ENCODE measurements around the gene YPEL1.
"Not testable (repeated sequence)": the region's sequence is repeated elsewhere in the genome, so short reads cannot be mapped to it uniquely, and the experiment has no call there.

YPEL1 gene

DNA sequence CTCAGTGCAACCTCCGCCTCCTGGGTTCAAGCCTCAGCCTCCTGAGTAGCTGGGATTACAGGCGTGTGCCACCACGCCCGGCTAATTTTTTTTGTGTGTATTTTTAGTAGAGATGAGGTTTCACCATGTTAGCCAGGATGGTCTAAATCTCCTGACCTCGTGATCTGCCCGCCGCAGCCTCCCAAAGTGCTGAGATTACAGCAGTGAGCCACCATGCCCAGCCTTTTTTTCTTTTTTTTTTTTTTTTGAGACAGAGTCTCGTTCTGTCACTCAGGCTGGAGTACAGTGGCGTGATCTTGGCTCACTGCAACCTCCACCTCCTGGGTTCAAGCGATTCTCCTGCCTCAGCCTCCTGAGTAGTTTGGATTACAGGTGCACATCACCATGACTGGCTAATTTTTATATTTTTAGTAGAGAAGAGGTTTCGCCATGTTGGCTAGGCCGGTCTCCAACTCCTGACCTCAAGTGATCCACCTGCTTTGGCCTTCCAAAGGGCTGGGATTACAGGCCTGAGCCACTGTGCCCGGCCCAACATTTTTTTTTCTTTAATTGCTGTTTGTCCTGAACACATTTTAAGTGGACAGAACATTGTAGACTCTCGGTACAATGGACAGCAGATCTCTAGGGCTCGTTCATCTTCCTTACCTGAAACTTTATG, 14.3 kb downstream of the YPEL1 start:
- DNase-seq (ENCODE audit: low spot score) = not testable (repeated sequence)

DNA sequence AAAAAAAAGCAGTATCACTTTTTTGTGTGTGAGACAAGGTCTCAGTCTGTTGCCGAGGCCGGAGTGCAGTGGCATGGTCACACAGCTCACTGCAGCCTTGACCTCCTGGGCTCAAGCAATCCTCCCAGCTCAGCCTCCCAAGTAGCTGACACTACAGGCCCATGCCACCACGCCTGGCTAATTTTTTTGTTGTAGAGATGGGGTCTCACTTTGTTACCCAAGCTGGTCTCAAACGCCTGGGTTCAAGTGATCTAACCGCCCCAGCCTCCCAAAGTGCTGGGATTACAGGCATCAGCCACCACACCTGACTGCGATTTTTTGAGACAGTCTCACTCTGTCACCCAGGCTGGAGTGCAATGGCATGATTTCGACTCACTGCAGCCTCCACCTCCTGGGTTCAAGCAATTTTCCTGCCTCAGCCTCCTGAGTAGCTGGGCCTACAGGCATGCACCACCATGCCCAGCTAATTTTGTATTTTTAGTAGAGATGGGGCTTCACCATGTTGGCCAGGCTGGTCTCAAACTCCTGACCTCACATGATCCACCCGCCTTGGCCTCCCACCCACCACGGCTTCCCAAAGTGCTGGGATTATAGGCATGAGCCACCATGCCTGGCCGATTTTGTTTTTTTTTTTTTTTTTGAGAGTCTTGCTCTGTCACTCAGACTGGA, 15.3 kb downstream of the YPEL1 start:
- not testable (repeated sequence) for DNase-seq (ENCODE audit: low spot score)

DNA sequence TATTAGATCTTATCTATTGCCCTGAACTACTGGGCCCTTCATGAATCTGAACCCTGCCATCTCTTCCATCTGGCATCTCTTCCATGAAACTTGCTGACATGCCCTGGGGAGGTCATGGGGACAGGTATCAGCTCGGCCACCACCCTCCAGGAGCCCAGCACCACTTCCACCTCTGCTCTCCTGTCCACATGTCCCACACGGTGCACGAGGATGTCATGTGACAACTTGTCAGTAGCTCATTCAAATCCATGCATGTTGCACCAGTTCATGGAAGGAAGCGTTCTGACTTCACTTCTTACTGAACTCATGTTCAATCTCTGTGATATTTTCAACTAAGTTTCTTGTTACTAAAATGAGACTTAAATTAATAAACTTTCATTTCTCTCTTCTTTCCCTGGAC, 16.6 kb downstream of the YPEL1 start:
- DNase-seq (ENCODE audit: low spot score) = no peak

- DNase-seq (ENCODE audit: low spot score) = no peak
Observed at GRCh38 chr22:21718499-21718898, 17.1 kb downstream of the YPEL1 start.

- not testable (repeated sequence) for DNase-seq (ENCODE audit: low spot score)
Observed at GRCh38 chr22:21716395-21717122, 19.0 kb downstream of the YPEL1 start.

DNA sequence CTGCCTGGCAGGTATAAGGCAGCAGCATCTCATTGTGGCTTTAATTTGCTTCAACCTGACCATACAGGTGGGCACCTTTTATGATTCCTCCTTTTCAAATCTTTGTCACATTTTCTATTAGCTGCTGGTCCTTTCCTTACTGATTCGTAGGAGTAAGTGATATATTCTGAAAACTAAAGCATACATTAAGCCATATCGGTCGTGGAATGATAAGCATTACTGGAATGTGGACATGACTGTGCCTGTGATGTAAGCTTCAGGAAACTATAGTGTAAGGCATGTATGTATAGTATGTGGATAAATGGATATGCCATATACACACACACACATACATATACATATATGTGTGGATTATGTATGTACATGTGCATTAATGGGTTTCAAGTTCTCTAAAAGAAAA, 20.8 kb downstream of the YPEL1 start:
- DNase-seq (ENCODE audit: low spot score) = no peak

GRCh38 chr22:21714059-21714770, 21.4 kb downstream of the YPEL1 start:
- no peak for DNase-seq (ENCODE audit: low spot score)

DNA sequence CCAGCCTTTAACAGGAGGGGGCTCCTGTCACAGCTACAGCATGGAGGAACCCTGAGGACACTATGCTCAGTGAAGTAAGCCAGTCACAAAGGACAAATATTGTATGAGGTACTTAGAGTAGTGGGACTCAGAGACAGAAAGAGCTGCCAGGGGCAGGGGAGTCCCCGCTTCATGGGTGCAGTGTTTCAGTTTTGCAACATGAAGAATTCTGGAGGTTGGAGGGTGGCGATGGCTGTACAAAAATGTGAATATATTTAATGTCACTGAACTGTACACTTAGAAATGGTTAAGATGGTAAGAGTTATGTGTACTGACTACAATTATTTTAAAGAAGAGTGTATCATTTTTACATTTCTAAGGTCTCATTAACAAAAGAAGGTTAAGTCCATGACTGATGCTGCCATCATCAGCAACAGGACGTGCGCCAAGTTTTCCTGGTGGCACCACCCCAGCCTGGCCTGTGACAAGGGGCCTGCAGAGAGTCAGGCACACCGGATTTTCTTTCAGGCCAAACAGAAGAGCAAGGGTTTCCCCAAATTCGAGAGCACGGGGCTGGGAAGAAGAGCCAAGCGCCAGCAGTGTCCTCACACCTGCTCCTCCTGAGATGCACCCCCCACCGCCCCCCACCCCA, 22.1 kb downstream of the YPEL1 start:
- no peak for DNase-seq (ENCODE audit: low spot score)

- peak; percentile 70 for DNase-seq (ENCODE audit: low spot score)
Observed at GRCh38 chr22:21712751-21713427, 22.7 kb downstream of the YPEL1 start.

DNA sequence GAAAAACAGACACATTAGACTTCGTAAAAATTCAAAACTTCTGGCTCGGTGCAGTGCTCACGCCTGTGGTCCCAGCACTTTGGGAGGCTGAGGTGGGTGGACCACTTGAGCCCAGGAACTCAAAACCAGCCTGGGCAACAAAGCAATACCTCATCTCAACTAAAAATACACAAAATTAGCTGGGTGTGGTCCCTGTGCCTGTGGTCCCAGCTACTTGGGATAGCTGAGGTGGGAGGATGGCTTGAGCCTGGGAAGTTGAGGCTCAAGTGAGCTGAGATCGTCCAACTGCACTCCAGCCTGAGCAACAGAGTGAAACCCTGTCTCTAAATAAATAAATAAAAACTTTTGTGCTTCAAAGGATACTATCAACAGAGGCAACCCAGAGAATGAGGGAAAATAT, 23.7 kb downstream of the YPEL1 start:
- DNase-seq (ENCODE audit: low spot score) = no peak

DNA sequence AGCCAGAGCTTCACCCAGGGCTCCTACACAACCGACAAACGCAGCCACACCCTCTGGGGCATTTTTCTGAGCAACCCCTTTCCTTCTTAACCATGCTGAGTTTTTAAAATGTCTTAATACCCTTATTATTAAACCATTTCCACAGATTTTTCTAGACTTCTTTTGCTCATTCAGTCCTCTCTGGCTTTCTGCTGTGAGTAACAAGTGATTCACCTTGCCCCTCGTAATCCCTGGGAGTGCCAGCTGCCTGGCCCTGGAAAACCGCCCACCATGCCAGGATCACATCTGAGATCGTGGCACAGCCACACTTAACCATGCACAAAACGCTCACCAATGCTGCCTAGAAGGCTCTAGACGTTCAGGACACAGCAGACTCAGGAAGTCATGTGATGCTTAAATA, 25.4 kb downstream of the YPEL1 start:
- DNase-seq (ENCODE audit: low spot score) = no peak

- no peak for DNase-seq (ENCODE audit: low spot score)
Observed at GRCh38 chr22:21709688-21710087, 25.9 kb downstream of the YPEL1 start.

DNA sequence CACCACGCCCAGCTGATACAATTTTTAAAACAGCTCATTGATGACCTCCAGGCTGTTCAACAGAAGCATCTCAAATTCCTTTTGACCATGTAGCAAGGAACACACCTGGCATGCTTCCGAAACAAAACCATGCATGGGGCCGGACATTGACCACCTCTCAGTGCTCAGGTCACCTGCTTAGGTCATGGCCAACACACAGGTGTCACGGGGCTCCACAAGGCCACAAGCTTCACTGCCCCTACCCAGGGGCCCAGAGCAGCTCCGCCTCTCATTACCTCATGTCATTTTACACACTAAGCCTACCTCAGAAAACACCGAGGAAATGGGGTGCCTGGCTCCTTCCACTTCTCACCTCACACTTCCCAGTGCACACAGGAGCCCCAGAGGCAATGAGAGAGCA, 26.6 kb downstream of the YPEL1 start:
- no peak for DNase-seq (ENCODE audit: low spot score)

DNA sequence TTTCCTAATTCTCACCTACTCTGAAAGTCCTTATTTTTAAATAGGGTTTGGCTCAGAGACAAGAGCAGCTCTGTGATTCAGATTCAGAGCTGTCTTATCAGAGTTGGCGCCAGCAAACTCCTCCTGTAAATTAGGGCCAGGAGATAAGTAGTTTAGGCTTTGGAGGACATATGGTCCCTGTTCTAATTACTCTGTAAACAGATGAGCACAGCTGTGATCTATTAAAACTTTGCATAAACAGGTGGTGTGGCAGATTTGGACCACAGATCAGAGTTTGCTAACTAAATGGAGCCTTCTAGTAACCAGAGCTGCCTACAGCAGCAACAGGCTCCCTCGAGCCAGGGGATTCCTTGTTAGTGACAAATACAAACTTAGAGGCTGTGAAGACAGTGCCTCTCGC, 27.9 kb downstream of the YPEL1 start:
- DNase-seq (ENCODE audit: low spot score) = no peak

DNA sequence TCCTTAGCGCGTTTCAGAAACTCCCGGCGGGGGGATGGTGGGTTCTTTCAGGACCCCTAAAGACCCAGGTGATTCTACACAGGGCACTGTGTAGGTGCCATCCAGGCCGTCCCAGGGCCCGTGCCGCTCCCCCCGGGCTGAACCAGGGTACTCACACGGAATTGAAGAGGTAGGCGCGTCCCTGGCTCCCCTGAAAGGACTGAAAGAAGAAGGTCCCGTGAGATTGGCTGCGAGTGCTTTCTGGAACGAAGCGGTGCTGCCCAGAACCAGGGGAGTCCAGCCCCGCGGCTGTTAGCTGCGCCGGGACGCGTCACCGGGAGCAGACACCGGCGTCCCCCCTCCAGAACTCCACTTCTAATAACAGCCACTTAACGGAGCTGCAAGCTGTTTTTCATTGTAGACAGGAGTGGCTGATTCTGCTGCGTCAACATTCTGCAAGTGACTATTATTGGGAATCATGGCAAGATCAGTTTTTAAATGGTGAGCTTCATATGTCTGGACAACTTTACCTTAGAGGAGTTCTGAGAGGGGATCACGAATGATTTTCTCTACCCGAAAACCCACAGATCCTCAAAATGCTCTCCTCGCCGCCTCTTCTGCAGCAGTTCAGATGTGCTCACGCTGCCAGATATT, 31.8 kb downstream of the YPEL1 start:
- DNase-seq (ENCODE audit: low spot score) = no peak

GRCh38 chr22:21702700-21703683, 32.6 kb downstream of the YPEL1 start:
- DNase-seq (ENCODE audit: low spot score) = no peak

DNA sequence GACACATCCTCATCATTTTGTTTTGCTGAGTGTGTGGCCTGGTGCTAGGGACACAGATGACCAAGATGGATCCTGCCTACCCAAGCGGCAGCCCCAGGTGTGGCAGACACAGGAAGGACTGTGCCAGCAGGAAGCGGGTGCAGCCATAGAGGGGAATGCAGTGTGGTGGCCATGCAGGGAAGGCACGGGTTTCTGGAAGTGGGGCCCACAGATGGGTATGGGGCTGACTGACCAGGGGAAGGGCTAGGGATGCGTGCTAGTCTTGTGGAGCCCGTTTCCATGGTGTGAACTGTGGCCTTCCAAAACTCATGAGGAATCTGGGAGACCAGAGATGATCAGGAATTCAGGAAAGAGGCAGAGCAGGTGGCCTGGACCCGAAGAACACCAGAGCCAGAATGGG, 33.5 kb downstream of the YPEL1 start:
- no peak for DNase-seq (ENCODE audit: low spot score)

DNA sequence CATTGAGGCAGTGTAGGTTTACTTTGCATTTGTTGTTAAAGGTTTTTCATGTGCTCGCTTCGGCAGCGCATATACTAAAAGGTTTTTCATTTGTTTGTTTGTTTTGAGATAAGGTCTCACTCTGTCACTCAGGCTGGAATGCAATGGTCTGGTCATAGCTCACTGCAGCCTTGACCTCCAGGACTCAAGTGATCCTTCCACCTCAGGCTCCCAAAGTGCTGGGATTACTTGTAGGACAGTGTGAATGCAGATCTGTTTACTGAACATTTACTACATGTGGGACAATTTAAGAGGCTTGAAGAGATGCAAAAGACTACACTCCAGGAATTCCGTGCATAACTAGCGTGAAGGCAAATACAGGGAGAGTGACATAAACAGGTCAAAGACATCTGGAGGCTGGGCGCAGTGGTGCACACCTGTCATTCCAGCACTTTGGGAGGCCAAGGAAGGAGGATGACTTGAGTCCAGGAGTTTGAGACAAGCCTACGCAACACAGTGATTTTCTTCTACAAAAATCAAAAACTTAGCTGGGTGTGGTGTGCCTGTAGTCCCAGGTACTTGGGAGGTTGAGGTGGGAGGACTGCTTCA, 34.1 kb downstream of the YPEL1 start:
- DNase-seq (ENCODE audit: low spot score) = no peak

- DNase-seq (ENCODE audit: low spot score) = no peak
Observed at GRCh38 chr22:21700822-21701221, 34.8 kb downstream of the YPEL1 start.

GRCh38 chr22:21699643-21700042, 36.0 kb downstream of the YPEL1 start:
- DNase-seq (ENCODE audit: low spot score) = no peak

Measured in activated CD4-positive, alpha-beta T cell treated with anti-CD3 and anti-CD28 coated beads, Interleukin-2, Interleukin-4, amounts not matched to agents 100 ng/mL and 50 ng/mL, durations not matched to agents 16 hours and 8 hours (primary cell).